HuH-7 (cell line): ENCODE data around the gene METTL16.
"Not testable (repeated sequence)": the region's sequence is repeated elsewhere in the genome, so short reads cannot be mapped to it uniquely, and the experiment has no call there.

ENCODE experiments used
- DNase-seq: peaks from one replicate; pipeline ENCODE4 v3.0.0; 2011; ENCODE audit warnings: low spot score

METTL16 gene

GRCh38 chr17:2502871-2503580 is 8.7 kb downstream of the METTL16 start:
- no peak for DNase-seq

DNA sequence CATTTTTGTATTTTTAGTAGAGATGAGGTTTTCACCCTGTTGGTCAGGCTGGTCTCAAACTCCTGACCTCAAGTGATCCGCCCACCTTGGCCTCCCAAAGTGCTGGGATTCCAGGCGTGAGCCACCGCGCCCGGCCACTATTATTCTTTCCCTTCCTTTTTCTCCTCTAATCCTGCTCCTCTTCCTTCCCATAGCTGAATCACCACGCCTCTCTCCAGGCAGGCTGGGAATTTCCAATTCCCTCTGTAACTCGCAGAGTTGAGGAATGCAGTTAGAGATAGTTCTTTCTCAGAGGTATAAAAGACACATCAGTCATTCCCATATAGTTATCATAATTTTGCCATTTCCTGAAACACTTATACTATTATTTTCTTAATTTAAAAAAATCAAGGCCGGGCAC is 11.2 kb downstream of the METTL16 start:
- no peak for DNase-seq

DNA sequence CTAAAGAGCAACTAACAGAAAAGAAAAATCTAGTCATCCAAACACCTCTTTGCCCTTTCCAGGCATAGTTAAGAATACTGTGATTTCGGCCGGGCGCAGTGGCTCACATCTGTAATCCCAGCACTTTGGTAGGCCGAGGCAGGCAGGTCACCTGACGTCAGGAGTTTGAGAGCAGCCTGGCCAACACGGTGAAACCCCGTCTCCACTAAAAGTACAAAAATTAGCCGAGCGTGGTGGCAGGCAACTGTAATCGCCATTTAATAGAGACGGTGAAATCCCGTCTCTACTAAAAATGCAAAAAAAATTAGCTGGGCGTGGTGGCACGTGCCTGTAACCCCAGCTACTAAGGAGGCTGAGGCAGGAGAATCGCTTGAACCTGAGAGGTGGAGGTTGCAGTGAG is 22.4 kb downstream of the METTL16 start:
- DNase-seq: not testable (repeated sequence)

DNA sequence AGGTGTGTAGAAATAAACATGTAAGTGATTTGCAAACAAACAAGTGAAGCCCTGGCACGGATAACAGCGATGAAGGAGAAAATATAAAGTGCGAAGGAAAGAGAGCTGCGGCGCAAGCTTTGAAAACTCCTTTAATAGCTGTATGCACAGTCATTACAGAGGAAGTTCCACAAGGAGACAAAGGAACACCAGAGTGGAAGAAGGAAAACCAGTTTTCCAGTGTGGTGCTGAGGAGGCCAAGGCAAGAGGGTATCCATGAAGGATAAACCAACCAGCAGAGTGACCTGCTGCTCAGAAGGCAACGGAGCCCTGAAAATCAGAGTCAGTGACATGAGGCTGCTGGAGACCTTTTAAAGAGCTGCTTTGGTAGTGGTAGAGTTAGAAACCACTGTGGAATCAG is 24.4 kb downstream of the METTL16 start:
- no peak for DNase-seq

- not testable (repeated sequence) for DNase-seq
Observed at GRCh38 chr17:2486709-2487108, 25.0 kb downstream of the METTL16 start.

- DNase-seq: no peak
Observed at GRCh38 chr17:2485970-2486369, 25.7 kb downstream of the METTL16 start.

DNA sequence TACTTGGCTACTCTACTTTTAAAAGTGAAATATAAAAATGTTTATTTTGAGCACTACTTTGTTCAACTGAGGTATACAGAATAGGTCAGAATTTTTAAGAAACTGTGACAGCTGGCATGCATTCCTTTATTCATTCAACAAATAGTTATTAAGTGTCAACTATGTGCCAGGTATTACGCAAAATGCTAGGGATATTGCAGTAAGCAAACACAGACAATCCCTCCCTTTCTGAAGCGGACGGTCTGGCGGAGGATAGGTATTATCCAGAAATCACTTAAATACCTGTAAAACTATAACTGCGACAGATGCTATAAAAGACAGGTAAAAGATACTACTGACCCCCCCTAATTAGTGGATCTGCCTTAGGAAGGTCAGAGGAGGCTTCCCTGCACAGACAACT is 26.1 kb downstream of the METTL16 start:
- DNase-seq: no peak

DNA sequence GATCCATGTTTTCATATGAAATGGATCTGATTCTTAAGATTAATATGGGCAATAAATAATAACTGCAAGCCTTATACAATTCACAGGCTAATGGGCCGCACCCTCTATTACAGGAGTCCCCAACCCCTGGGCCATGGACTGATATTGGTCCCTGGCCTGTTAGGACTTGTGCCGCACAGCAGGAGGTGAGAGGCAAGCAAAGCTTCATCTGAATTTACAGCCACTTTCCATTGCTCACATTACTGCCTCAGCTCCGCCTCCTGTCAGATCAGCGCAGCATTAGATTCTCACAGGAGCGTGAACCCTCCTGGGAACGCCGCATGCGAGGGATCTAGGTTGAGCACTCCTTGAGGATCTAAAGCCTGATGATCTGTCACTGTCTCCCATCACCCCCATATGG is 26.8 kb downstream of the METTL16 start:
- DNase-seq: no peak

- no peak for DNase-seq
Observed at GRCh38 chr17:2483084-2483483, 28.6 kb downstream of the METTL16 start.

DNA sequence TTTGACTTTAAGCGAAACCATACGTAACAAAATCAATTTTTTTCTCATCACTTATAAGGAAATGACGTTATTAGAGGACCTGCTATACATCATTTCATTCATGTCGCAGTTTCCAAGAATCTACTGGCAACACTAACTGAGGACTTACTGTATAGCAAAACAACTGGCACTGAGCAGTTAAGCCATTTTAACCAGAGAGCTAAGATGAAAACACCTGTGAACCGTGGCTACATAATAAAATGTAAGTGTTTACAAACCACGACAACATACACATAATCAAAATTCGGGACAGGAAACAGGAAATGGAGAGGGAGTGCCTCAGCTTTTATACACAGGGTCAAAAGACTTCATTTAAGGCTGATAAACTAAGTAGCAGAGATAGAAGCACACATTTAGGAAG is 29.5 kb downstream of the METTL16 start:
- DNase-seq: no peak

GRCh38 chr17:2481760-2482159 is 29.9 kb downstream of the METTL16 start:
- no peak for DNase-seq

- no peak for DNase-seq
Observed at GRCh38 chr17:2478458-2478857, 33.2 kb downstream of the METTL16 start.

DNA sequence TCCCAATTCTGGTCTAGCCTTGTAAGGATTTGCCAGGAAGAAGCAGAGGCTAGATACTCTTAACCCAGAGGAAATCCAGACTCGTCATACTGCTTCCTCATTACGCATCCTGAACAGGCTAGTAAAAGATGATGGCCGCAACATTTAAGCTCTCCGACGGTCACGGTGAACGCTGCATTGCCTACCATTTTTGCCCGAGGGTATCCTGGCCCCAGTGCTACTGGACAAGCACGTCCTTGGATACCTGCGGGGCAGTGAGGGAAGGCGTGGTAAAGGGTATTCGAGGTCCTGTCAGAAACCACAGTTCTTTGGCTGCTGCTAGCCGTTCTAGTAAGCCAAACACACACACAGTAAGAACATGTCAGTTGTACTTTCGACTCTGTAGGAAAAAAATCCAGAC is 36.6 kb downstream of the METTL16 start:
- DNase-seq: no peak

DNA sequence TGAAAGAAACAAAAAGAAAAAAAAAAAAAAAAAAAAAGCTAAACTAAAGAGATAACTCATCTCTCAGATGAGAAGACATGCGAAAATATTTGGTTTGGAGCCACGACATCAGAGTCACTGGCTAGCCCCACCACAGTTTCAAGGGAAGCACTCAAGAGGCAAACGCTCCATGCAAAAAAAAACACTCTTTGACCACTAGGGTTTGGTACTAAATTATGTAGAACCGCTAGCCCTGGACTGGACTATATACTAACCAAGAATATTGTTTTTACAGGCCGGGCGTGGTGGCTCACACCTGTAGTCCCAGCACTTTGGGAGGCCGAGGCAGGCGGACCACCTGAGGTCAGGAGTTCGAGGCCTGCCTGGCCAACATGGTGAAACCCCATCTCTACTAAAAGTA is 37.3 kb downstream of the METTL16 start:
- DNase-seq: no peak

- DNase-seq: no peak
Observed at GRCh38 chr17:2468270-2468669, 43.4 kb downstream of the METTL16 start.

- no peak for DNase-seq
Observed at GRCh38 chr17:2466931-2467330, 44.8 kb downstream of the METTL16 start.

DNA sequence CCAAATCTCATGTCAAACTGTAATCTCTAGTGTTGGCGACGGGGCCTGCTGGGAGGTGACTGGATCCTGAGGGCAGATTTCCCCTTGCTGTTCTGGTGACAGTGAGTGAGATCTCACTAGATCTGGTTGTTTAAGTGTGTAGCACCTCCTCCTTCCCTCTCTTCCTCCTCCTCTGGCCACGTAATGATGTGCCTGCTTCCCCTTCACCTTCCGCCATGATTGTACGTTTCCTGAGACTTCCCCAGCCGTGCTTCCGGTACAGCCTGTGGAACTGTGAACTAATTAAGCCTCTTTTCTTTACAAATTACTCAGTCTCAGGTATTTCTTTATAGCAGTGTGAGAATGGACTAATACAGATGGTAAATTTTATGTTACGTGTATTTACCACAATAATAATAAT is 49.2 kb downstream of the METTL16 start:
- DNase-seq: no peak

GRCh38 chr17:2459917-2460271 is 51.8 kb downstream of the METTL16 start:
- DNase-seq: no peak

GRCh38 chr17:2457913-2458312 is 53.8 kb downstream of the METTL16 start:
- no peak for DNase-seq

GRCh38 chr17:2456475-2456874 is 55.2 kb downstream of the METTL16 start:
- DNase-seq: no peak

DNA sequence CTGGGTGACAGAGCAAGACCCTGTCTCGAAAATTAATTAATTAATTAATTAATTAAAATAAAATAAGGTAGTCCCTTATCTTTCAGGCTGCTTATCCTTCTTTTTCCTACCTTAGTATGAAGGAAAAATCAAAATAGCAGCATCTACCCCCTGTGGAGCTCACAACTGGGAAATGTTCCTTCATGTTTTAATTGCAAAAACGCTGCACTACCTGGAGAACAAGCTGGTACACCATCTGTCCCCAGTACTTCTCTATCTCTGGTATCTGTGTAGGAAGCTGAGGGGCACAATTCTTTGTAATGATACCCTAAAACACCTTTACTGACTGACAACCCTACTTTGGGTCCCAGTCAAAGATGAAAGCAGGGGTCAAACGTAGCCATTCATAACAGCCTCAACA is 55.7 kb downstream of the METTL16 start:
- no peak for DNase-seq

DNA sequence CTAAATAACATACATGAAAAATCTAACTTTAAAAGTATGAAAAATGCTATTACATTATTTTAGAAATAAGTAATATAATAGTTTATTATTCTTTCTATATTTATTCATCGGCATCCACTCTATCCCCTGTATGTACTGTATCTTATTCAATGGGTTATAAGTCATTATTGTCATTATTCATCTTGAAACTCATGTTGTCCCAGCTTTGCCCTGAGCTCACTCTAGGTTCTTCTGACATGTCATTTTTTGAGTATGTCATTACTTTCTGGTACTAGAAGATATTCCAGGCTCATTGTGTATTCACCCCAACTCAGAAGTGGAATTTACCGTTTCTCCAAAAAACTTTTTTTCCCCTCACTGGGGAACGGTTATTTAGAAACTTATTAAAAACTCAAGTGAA is 57.8 kb downstream of the METTL16 start:
- DNase-seq: no peak

GRCh38 chr17:2453325-2453724 is 58.4 kb downstream of the METTL16 start:
- DNase-seq: no peak

DNA sequence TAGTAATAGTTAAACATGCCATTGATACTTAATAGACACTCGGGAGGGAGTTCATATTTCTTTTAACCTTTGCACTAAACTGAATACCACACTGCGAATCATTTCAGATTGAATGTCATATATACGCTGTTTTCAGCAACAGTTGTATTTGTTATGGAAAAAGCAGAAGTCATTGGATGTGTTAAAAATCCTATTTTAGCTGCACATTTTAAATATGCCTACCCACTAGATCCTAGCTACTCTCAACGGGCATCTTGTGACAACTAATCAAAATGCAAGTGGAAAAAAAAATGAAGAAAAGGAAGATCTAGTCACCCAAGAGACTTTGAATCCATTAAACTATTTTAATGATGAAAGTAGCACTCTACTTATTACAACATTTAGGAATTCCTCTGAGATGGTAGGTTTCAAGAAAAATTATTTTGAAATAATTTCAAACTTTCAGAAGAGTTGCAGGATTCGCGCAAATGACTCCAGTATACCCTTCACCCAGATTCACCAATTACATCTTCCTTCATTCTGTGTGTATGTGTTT is 59.4 kb downstream of the METTL16 start:
- no peak for DNase-seq
